ENCODE measurements around the gene EP400. TPM values are rescaled to one million over a fixed set of nuclear protein-coding genes. Genes with fewer than 3 reads are reported as not detected.

Gene EP400
- total and polyA plus RNA-seq, 9 donors: 19.6 to 60.7 (median 44.0) TPM

DNA sequence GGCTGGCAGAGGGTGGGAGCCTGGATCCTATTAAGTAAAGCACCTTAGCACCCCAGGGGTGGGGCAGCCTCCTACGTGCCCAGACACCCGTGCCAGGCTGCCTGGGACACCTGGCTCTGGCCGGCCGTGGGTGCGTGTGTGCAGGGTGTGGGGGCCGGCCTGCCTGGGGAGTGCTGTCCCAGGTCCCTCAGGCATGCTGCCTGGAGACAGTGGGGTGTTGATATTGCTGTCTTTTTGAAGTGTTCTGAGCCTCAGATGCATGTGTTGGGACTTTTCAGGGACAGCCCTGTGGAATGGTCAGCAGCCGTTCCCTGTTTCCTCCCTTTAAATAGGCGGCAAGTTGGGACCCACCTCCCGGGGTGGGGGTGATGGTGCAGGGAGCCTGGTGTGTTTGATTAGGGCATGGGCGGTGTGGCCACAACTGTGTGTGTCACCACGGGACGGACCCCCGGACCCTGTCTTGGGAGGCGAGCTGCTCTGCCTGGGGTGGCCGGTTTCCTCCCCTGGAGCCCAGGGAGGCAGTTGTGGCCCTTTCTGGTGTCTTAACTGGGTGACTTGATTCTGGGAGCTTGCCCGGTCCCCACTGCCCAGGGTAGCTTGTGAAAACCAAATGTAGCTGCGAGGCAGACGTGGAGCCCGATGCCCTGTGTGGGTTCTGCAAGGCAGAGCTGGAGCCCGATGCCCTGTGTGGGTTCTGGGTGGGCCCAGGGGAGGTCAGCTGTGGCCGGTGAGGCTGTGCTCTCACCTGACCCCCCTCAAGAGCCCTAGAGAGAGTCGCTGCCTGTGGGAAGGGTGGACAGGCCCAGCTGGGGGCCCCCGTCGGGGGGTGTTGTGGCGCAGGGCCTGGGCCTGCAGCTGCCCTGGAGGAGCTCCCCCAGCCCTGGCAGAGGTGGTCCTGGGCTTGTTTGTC is 47.2 kb upstream of the EP400 start:
- WGBS, 3 donors: 75 to 83% (median 75%) methylated on average over 25 of the region's 25 CpGs
- no peak overlapping the region for H3K27ac ChIP-seq

DNA sequence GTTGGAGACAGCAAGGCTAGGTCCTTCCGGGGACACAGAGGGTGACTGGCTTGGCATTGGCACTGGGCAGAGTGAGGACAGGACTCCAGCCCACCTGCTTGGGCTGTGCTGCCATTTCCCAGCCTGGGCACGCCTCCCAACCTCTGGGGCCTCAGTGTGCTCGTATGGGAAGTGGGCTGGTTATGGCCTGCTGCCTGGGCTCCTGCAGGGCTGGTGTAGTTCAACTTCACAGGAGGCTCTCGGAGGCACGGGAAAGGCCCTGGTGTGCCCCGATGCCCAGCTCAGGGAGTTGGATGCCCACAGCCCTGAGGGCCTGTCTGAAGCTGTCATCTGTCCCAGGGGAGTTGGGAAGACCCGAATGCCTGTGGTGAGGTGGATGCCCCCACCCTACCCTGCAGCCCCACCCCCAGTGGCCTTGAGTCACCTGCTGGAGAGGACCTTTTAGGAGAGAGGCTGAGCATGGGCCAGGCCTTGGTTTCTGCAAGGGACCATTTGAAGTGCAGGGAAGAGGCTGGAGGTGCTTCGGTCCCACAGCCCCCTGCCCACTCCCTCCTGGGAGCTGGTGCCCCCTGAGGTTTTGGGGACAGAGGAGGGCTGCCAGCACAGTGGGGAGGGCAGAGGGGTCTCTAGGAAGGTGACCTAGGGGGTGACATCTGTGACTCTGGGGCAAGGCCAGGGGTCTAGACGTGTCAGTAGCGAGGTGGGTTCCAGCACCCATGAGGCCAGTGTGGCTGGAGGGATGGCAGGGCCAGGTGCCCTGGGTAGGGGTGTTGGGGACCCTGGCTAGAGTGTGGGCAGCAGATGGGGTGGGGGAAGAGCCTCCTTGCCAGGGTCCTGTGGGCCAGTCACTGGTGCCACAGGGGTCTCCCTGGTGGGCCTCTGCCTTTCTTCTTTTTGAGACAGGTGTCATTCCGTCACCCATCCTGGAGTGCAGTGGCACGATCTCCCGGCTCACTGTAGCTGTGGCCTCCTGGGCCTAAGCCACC is 46.2 kb upstream of the EP400 start:
- Histone ChIP-seq H3K27me3 (no peaks in the 10 kb centered on the region), H3K27ac (no peak overlapping the region), H3K4me1 (ENCODE audit: insufficient read depth) (peaks cover 12% of the 10 kb centered on the region), H3K36me3 (no peaks in the 10 kb centered on the region), H3K9me3 (no peaks in the 10 kb centered on the region), H3K4me3 (no peak overlapping the region)
- TF ChIP-seq EP300 (IDR thresholded peaks at IDR 0.05) (no peak), POLR2A (IDR thresholded peaks at IDR 0.05) (no peak)
- TF ChIP-seq, protein P1, sequence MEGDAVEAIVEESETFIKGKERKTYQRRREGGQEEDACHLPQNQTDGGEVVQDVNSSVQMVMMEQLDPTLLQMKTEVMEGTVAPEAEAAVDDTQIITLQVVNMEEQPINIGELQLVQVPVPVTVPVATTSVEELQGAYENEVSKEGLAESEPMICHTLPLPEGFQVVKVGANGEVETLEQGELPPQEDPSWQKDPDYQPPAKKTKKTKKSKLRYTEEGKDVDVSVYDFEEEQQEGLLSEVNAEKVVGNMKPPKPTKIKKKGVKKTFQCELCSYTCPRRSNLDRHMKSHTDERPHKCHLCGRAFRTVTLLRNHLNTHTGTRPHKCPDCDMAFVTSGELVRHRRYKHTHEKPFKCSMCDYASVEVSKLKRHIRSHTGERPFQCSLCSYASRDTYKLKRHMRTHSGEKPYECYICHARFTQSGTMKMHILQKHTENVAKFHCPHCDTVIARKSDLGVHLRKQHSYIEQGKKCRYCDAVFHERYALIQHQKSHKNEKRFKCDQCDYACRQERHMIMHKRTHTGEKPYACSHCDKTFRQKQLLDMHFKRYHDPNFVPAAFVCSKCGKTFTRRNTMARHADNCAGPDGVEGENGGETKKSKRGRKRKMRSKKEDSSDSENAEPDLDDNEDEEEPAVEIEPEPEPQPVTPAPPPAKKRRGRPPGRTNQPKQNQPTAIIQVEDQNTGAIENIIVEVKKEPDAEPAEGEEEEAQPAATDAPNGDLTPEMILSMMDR (IDR thresholded peaks at IDR 0.05): no peak
- WGBS, 3 donors: 77 to 85% (median 81%) methylated on average over 13 of the region's 13 CpGs
- intact Hi-C loops (cut with DNase I): no loop called here
- DNase-seq: peak in 2 of 5 donors; percentile 7 to 21

More for the DNA sequence above, 47.2 kb upstream of the EP400 start:
- peak in 2 of 5 donors; percentile 6 to 25 for DNase-seq
- Histone ChIP-seq H3K36me3 (no peaks in the 10 kb centered on the region), H3K27me3 (no peaks in the 10 kb centered on the region), H3K9me3 (no peaks in the 10 kb centered on the region), H3K4me1 (ENCODE audit: insufficient read depth) (peaks cover 12% of the 10 kb centered on the region), H3K4me3 (no peak overlapping the region)
- intact Hi-C loops (cut with DNase I): no loop called here
- TF ChIP-seq EP300 (IDR thresholded peaks at IDR 0.05): no peak
- TF ChIP-seq POLR2A (IDR thresholded peaks at IDR 0.05): no peak
- TF ChIP-seq, protein P1 (IDR thresholded peaks at IDR 0.05): no peak

DNA sequence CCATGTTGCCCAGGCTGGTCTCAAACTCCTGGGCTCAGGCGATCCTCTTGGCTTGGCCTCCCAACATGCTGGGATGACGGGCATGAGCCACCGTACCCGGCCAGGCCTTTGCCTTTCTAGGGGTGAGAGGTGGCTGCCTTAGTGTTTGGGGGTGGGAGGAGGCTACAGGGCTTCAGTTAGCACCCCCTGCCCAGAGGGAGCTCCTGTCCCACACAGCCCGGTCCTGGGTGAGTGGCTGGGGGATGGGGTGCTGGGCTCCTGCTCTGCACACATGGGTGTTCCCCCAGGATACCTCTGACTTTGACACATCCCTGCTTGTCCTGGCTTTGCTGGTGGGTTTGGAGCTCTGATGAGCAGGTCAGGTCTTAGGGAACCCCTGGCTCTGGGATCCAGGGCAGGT is 45.4 kb upstream of the EP400 start:
- H3K4me1 ChIP-seq (ENCODE audit: insufficient read depth): peaks cover 12% of the 10 kb centered on the region
- no peaks in the 10 kb centered on the region for H3K9me3 ChIP-seq
- WGBS, 3 donors: 89 to 95% (median 93%) methylated on average over 5 of the region's 5 CpGs
- no peaks in the 10 kb centered on the region for H3K27me3 ChIP-seq
- peak in 3 of 5 donors; percentile 7 to 19 (median 14) for DNase-seq
- intact Hi-C loops (cut with DNase I): no loop called here
- TF ChIP-seq EP300 (IDR thresholded peaks at IDR 0.05): no peak
- no peak for TF ChIP-seq POLR2A (IDR thresholded peaks at IDR 0.05)
- TF ChIP-seq, protein P1 (IDR thresholded peaks at IDR 0.05): no peak
- no peak overlapping the region for H3K4me3 ChIP-seq
- H3K36me3 ChIP-seq: no peaks in the 10 kb centered on the region
- H3K27ac ChIP-seq: no peak overlapping the region

DNA sequence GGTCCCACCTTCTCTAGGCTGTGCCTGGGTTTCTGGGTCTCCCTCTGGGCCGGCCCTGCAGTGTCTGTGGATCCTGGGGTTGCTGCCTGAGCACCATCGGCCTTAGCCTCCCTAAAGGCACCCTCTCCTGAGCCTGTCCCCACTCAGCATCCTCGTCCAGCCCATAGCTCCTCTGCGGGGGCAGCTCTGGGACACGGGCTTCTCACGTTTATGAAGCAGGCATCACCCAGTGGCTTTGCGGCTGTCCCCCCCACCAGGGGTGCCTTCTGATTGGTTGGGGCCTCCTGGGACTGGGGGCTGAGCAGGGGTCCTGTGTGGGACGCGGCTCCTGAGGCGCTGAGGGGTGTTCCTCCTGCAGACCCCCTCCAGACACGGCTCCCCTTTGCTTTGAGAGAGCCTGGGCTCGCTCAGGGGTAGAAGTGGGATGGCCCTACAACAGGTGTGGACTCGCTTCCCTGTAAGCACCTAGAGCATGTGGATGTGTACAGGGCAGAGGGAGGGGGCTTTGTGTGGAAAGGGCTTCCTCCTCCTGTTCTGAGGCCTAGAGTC is 44.6 kb upstream of the EP400 start:
- H3K4me1 ChIP-seq (ENCODE audit: insufficient read depth): peaks cover 12% of the 10 kb centered on the region
- no peak overlapping the region for H3K4me3 ChIP-seq
- intact Hi-C loops (cut with DNase I): no loop called here
- H3K9me3 ChIP-seq: no peaks in the 10 kb centered on the region
- H3K27ac ChIP-seq: no peak overlapping the region
- DNase-seq: no peak
- TF ChIP-seq EP300 (IDR thresholded peaks at IDR 0.05): no peak
- WGBS, 3 donors: 77 to 80% (median 78%) methylated on average over 13 of the region's 13 CpGs
- H3K27me3 ChIP-seq: no peaks in the 10 kb centered on the region
- no peaks in the 10 kb centered on the region for H3K36me3 ChIP-seq
